Skeletal muscle tissue (tissue), 4 donors: ENCODE data around the gene SCUBE2. TPM values are rescaled to one million over a fixed set of nuclear protein-coding genes. Genes with fewer than 3 reads are reported as not detected.

Source experiments
- H3K27ac ChIP-seq: one replicate; pipeline ENCODE4 v1.7.0; 2013; ENCODE audit warnings: mild to moderate bottlenecking, low read depth, low read length, inconsistent platforms
- H3K27me3 ChIP-seq, 3 donors: one replicate each; pipeline ENCODE4 v1.7.0; 2013; ENCODE audit warnings: low read length in 3 of 3; ENCODE audit not compliant: control insufficient read depth in 3 of 3, insufficient read depth in 3 of 3
- H3K36me3 ChIP-seq, 3 donors: one replicate each; pipeline ENCODE4 v1.7.0; 2013; ENCODE audit warnings: low read length in 3 of 3; ENCODE audit not compliant: control insufficient read depth in 3 of 3, insufficient read depth in 3 of 3
- H3K4me1 ChIP-seq, 3 donors: one replicate each; pipeline ENCODE4 v1.7.0; 2013; ENCODE audit warnings: low read length in 3 of 3, mild to moderate bottlenecking in 3 of 3; ENCODE audit not compliant: control insufficient read depth in 3 of 3, insufficient read depth in 3 of 3
- H3K4me3 ChIP-seq, 3 donors: one replicate each; pipeline ENCODE4 v1.7.0; 2013; ENCODE audit warnings: low read length in 3 of 3
- H3K9ac ChIP-seq, 3 donors: one replicate each; pipeline ENCODE4 v1.7.0; 2013; ENCODE audit warnings: low read length in 3 of 3, mild to moderate bottlenecking in 3 of 3, moderate library complexity in 2 of 3, low read depth in 1 of 3
- H3K9me3 ChIP-seq, 3 donors: one replicate each; pipeline ENCODE4 v1.7.0; 2013; ENCODE audit warnings: low read length in 3 of 3; ENCODE audit not compliant: control insufficient read depth in 3 of 3
- total RNA-seq: library from RNA; depleted of rRNA; stranded (reverse); fragments of >200 nt; gene quantifications from one replicate; pipeline ENCODE4 v1.2.3, GENCODE V29; 2014
- donor health status: Osteomylitis.

SCUBE2 gene
- total RNA-seq, 1 donor from 2014 or later: 37.1 TPM

- no peaks in the 10 kb centered on the region for H3K36me3 ChIP-seq
- no peak overlapping the region for H3K4me3 ChIP-seq
- H3K9me3 ChIP-seq: no peaks in the 10 kb centered on the region
- no peak overlapping the region for H3K27ac ChIP-seq
- H3K9ac ChIP-seq: no peak overlapping the region
- H3K27me3 ChIP-seq: no peaks in the 10 kb centered on the region
- peaks cover 1 to 9% (median 2%) of the 10 kb centered on the region in 3 donors for H3K4me1 ChIP-seq
Observed at GRCh38 chr11:9052316-9052715, 39.1 kb downstream of the SCUBE2 start.

DNA sequence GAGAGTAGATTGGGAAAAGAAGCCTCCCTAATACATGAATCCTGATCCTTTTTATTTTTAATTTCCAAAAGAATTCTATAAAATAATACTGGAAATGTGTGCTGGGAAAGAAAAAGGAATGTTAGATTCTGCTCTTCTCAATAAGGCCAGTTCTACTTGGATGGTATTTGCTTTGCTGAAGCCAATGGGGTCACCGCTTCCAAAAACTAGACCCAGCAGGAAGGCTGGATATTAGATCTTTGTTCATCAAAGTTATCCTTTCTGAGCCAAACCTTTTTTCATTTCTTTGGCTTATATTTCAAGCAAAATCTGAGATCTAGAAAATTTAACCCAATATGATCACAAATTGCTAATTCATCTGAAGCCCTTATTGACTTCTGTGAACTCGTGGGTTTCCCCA is 41.4 kb downstream of the SCUBE2 start:
- Histone ChIP-seq H3K36me3 (no peaks in the 10 kb centered on the region), H3K9me3 (no peaks in the 10 kb centered on the region), H3K9ac (no peak overlapping the region), H3K27ac (no peak overlapping the region), H3K4me1 (peaks cover 3 to 11% (median 7%) of the 10 kb centered on the region in 3 donors), H3K4me3 (no peak overlapping the region), H3K27me3 (no peaks in the 10 kb centered on the region)

DNA sequence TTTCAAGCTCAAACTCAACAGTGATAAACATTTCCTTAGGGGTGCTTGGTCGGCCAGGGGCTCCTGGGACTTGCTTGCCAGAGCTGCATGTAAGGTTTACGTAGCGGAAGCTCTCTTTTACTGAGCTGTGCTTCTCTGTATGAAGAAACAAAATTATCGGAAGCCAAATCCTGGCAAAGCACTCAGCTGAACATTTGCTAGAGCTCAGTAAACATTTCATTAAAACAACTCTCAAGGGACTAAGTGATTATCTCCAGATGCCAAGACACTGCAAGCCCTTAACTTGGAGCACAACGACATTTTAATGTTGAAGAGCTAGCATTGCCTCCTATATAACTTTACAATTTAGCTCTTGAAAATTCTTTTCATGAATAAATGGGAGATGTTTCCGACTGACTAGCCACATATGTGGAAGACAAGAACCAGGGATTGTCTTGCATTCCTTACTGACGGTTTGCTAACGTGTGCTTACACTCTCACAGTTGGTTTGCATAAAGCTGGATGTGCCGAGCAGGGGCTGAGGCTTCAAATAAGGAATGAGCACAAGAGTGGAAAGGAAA is 43.4 kb downstream of the SCUBE2 start:
- H3K36me3 ChIP-seq: no peaks in the 10 kb centered on the region
- H3K4me3 ChIP-seq: no peak overlapping the region
- no peak overlapping the region for H3K27ac ChIP-seq
- H3K27me3 ChIP-seq: no peaks in the 10 kb centered on the region
- no peaks in the 10 kb centered on the region for H3K9me3 ChIP-seq
- no peak overlapping the region for H3K9ac ChIP-seq
- peaks cover 3 to 11% (median 7%) of the 10 kb centered on the region in 3 donors for H3K4me1 ChIP-seq

- peaks cover 3 to 11% (median 7%) of the 10 kb centered on the region in 3 donors for H3K4me1 ChIP-seq
- H3K27ac ChIP-seq: no peak overlapping the region
- no peak overlapping the region for H3K9ac ChIP-seq
- no peaks in the 10 kb centered on the region for H3K36me3 ChIP-seq
- no peaks in the 10 kb centered on the region for H3K9me3 ChIP-seq
- no peaks in the 10 kb centered on the region for H3K27me3 ChIP-seq
- H3K4me3 ChIP-seq: no peak overlapping the region
Observed at GRCh38 chr11:9046481-9046880, 44.9 kb downstream of the SCUBE2 start.

GRCh38 chr11:9042488-9042887 is 48.9 kb downstream of the SCUBE2 start:
- Histone ChIP-seq H3K9me3 (no peaks in the 10 kb centered on the region), H3K9ac (no peak overlapping the region), H3K36me3 (no peaks in the 10 kb centered on the region), H3K27me3 (no peaks in the 10 kb centered on the region), H3K27ac (no peak overlapping the region), H3K4me3 (no peak overlapping the region), H3K4me1 (peaks cover 3 to 7% (median 4%) of the 10 kb centered on the region in 3 donors)

DNA sequence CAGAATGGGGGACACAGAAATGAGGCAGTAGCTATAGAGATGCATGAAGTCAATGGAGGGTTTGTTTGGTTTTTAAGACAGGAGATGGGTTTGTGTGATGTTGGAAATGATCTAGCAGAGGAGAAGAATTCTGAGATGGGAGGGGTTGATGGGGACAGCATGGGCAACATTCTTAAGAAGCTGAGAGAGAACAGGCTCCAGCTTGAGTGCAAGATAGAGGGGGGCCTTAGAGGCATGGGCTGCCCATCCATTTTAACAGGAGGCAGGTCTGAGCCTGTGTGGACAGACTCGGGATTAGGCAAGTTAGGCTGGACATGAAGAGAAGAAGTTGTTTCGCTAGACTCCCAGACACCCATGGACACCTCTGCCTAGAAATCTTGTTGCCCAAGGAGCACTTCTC is 49.7 kb downstream of the SCUBE2 start:
- Histone ChIP-seq H3K4me1 (no peaks in the 10 kb centered on the region), H3K36me3 (no peaks in the 10 kb centered on the region), H3K9ac (no peak overlapping the region), H3K27ac (no peak overlapping the region), H3K4me3 (no peak overlapping the region), H3K27me3 (no peaks in the 10 kb centered on the region), H3K9me3 (no peaks in the 10 kb centered on the region)

DNA sequence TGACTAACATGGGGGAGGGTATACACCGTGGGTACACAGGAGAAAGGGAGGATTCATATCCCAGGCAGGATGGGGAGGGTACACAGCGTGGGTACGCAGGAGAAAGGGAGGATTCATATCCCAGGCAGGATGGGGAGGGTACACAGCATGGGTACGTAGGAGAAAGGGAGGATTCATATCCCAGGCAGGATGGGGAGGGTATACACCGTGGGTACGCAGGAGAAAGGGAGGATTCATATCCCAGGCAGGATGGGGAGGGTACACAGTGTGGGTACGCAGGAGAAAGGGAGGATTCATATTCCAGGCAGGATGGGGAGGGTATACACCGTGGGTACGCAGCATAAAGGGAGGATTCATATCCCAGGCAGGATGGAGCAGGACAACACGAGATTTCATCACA is 51.0 kb downstream of the SCUBE2 start:
- Histone ChIP-seq H3K36me3 (no peaks in the 10 kb centered on the region), H3K9me3 (no peaks in the 10 kb centered on the region), H3K27me3 (no peaks in the 10 kb centered on the region), H3K9ac (no peak overlapping the region), H3K4me3 (no peak overlapping the region), H3K27ac (no peak overlapping the region), H3K4me1 (no peaks in the 10 kb centered on the region)

GRCh38 chr11:9039863-9040262 is 51.5 kb downstream of the SCUBE2 start:
- Histone ChIP-seq H3K4me3 (no peak overlapping the region), H3K36me3 (no peaks in the 10 kb centered on the region), H3K27ac (no peak overlapping the region), H3K9me3 (no peaks in the 10 kb centered on the region), H3K9ac (no peak overlapping the region), H3K4me1 (no peaks in the 10 kb centered on the region), H3K27me3 (no peaks in the 10 kb centered on the region)

- Histone ChIP-seq H3K27ac (no peak overlapping the region), H3K4me1 (no peaks in the 10 kb centered on the region), H3K27me3 (no peaks in the 10 kb centered on the region), H3K4me3 (no peak overlapping the region), H3K9me3 (no peaks in the 10 kb centered on the region), H3K36me3 (no peaks in the 10 kb centered on the region), H3K9ac (no peak overlapping the region)
Observed at GRCh38 chr11:9039198-9039597, 52.2 kb downstream of the SCUBE2 start.

GRCh38 chr11:9038541-9038940 is 52.9 kb downstream of the SCUBE2 start:
- H3K27ac ChIP-seq: no peak overlapping the region
- no peak overlapping the region for H3K9ac ChIP-seq
- no peaks in the 10 kb centered on the region for H3K4me1 ChIP-seq
- H3K36me3 ChIP-seq: no peaks in the 10 kb centered on the region
- H3K27me3 ChIP-seq: no peaks in the 10 kb centered on the region
- H3K9me3 ChIP-seq: no peaks in the 10 kb centered on the region
- no peak overlapping the region for H3K4me3 ChIP-seq

DNA sequence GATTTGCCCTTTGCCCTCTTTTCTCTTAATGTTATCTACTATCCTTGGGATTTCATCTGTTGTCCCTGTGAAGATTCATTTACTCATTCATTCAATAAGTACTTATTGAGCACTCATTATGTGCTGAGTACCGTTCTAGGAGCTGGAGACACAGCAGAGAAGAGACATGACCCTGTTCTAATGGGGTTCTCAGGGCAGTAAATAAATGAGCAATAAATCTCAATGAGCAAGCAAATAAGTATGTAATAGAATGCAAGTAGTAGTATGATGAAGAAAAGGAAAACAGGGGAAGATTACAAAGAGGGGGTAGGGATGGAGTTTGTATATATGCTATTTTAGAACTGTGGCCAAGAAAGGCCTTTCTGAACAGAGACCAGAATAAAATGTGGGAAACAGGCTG is 53.4 kb downstream of the SCUBE2 start:
- Histone ChIP-seq H3K9ac (no peak overlapping the region), H3K27ac (no peak overlapping the region), H3K9me3 (no peaks in the 10 kb centered on the region), H3K4me1 (no peaks in the 10 kb centered on the region), H3K4me3 (no peak overlapping the region), H3K36me3 (no peaks in the 10 kb centered on the region), H3K27me3 (no peaks in the 10 kb centered on the region)
